SK-N-SH treated with all-trans-retinoic acid at 6 μM for 48 hours (cell line): ENCODE measurements around the gene SCRN3.

Experiments
- ARNTL ChIP-seq: fragments of 450-650 bp; formaldehyde crosslinking; IDR thresholded peaks from 2 replicates; pipeline ENCODE4 v1.5.0; 2020; ENCODE audit warnings: low read depth, mild to moderate bottlenecking, moderate library complexity, borderline replicate concordance
- BACH2 ChIP-seq: fragments of 250-450 bp; sonication (Bioruptor Pico); IDR thresholded peaks from 2 replicates; pipeline ENCODE4 v1.9.0; 2021; ENCODE audit warnings: mild to moderate bottlenecking, borderline replicate concordance
- CREB5 ChIP-seq: fragments of 250-450 bp; sonication (Bioruptor Pico); IDR thresholded peaks from 2 replicates; pipeline ENCODE4 v1.5.1; 2020; ENCODE audit warnings: low read depth, mild to moderate bottlenecking, moderate library complexity
- GLIS3 ChIP-seq: fragments of 250-450 bp; sonication (Bioruptor Pico); IDR thresholded peaks from 2 replicates; pipeline ENCODE4 v1.5.0; 2020; ENCODE audit warnings: mild to moderate bottlenecking, moderate library complexity
- PATZ1 ChIP-seq: fragments of 250-450 bp; sonication (Bioruptor Pico); IDR thresholded peaks from 2 replicates; pipeline ENCODE4 v1.8.0; 2020; ENCODE audit warnings: mild to moderate bottlenecking, moderate library complexity, borderline replicate concordance
- POU6F1 ChIP-seq: fragments of 250-450 bp; sonication (Bioruptor Pico); IDR thresholded peaks from 2 replicates; pipeline ENCODE4 v1.8.0; 2021; ENCODE audit warnings: low read depth, mild to moderate bottlenecking, moderate library complexity, borderline replicate concordance
- ZC3H10 ChIP-seq: fragments of 250-450 bp; sonication (Bioruptor Pico); IDR thresholded peaks from 2 replicates; pipeline ENCODE4 v1.5.1; 2021; ENCODE audit warnings: mild to moderate bottlenecking, moderate library complexity
- ZFP3 ChIP-seq: fragments of 250-450 bp; sonication (Bioruptor Pico); IDR thresholded peaks from 2 replicates; pipeline ENCODE4 v1.5.0; 2020; ENCODE audit warnings: mild to moderate bottlenecking, moderate library complexity
- TF ChIP-seq, protein P1 (sequence below): fragments of 250-450 bp; sonication (Bioruptor Pico); IDR thresholded peaks from 2 replicates; pipeline ENCODE4 v1.5.0; 2020; ENCODE audit warnings: mild to moderate bottlenecking, moderate library complexity

- TF ChIP-seq ZFP3 (CRISPR knock-in tag) (no peak), CREB5 (no peak), PATZ1 (CRISPR knock-in tag) (no peak), BACH2 (no peak), ARNTL (CRISPR knock-in tag) (no peak), ZC3H10 (CRISPR knock-in tag) (no peak), GLIS3 (CRISPR knock-in tag) (no peak), POU6F1 (CRISPR knock-in tag) (no peak)
- TF ChIP-seq, protein P1, sequence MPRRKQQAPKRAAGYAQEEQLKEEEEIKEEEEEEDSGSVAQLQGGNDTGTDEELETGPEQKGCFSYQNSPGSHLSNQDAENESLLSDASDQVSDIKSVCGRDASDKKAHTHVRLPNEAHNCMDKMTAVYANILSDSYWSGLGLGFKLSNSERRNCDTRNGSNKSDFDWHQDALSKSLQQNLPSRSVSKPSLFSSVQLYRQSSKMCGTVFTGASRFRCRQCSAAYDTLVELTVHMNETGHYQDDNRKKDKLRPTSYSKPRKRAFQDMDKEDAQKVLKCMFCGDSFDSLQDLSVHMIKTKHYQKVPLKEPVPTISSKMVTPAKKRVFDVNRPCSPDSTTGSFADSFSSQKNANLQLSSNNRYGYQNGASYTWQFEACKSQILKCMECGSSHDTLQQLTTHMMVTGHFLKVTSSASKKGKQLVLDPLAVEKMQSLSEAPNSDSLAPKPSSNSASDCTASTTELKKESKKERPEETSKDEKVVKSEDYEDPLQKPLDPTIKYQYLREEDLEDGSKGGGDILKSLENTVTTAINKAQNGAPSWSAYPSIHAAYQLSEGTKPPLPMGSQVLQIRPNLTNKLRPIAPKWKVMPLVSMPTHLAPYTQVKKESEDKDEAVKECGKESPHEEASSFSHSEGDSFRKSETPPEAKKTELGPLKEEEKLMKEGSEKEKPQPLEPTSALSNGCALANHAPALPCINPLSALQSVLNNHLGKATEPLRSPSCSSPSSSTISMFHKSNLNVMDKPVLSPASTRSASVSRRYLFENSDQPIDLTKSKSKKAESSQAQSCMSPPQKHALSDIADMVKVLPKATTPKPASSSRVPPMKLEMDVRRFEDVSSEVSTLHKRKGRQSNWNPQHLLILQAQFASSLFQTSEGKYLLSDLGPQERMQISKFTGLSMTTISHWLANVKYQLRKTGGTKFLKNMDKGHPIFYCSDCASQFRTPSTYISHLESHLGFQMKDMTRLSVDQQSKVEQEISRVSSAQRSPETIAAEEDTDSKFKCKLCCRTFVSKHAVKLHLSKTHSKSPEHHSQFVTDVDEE (CRISPR knock-in tag) = no peak
Observed at GRCh38 chr2:174444761-174445160, 49.2 kb downstream of the SCRN3 start.
